Thyroid gland (tissue), 4 donors: ENCODE data around the gene AHSG.

Experiments
- CTCF ChIP-seq, 6 experiments: fragments of 200-600 bp in 3 of 6; fragments of 450-650 bp in 3 of 6; sonication (generic) in 3 of 6; IDR thresholded peaks; one replicate each; pipeline ENCODE4 v1.5.1; 2016 to 2019; ENCODE audit warnings: antibody characterized with exemption in 6 of 6, mild to moderate bottlenecking in 2 of 6, inconsistent platforms in 1 of 6, moderate library complexity in 1 of 6
- POLR2A ChIP-seq, 2 donors: fragments of 450-650 bp; IDR thresholded peaks; one replicate each; pipeline ENCODE4 v1.6.1; 2017; ENCODE audit warnings: antibody characterized with exemption in 2 of 2, mild to moderate bottlenecking in 2 of 2, moderate library complexity in 1 of 2

DNA sequence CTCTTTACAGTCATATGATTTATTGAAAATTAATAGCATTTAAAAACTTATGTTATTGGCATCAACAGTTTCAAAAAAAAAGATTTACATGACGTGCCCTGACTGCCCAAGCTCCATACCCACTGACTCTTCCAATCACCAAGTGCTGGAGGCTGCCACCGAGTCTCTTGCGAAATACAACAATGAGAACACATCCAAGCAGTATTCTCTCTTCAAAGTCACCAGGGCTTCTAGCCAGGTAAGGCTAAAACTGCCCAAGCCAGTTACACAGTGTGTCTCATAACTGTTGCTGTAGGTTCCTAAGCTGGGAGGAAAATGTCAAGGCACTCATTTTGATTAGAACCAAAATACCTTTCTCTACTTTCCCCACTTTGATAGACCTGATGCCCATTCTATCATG is 31.8 kb downstream of the AHSG start:
- TF ChIP-seq CTCF (IDR thresholded peaks at IDR 0.05) (no peak), POLR2A (IDR thresholded peaks at IDR 0.05) (no peak)
